GM19324 (cell line): ENCODE measurements around the gene NARF.
"Not testable (repeated sequence)": the region's sequence is repeated elsewhere in the genome, so short reads cannot be mapped to it uniquely, and the experiment has no call there.

Experiments
- ATAC-seq: cut with Tn5 transposase; IDR thresholded peaks from one replicate; pipeline ENCODE4 v1.9.1; 2021; ENCODE audit warnings: mild to moderate bottlenecking, moderate library complexity; ENCODE audit not compliant: unreplicated experiment, low FRiP score

The NARF gene

GRCh38 chr17:82495844-82496528 lies 37.4 kb downstream of the NARF start:
- no peak for ATAC-seq

GRCh38 chr17:82496529-82497434 lies 38.2 kb downstream of the NARF start:
- no peak for ATAC-seq

- ATAC-seq = no peak
Observed at GRCh38 chr17:82497483-82498405, 39.2 kb downstream of the NARF start.

- ATAC-seq = no peak
Observed at GRCh38 chr17:82502207-82502606, 43.7 kb downstream of the NARF start.

GRCh38 chr17:82503094-82503727 lies 44.7 kb downstream of the NARF start:
- no peak for ATAC-seq

- no peak for ATAC-seq
Observed at GRCh38 chr17:82503728-82504308, 45.3 kb downstream of the NARF start.

- ATAC-seq = no peak
Observed at GRCh38 chr17:82505296-82505695, 46.8 kb downstream of the NARF start.

- peak; percentile 85 for ATAC-seq
Observed at GRCh38 chr17:82506402-82506801, 47.9 kb downstream of the NARF start.

- ATAC-seq = no peak
Observed at GRCh38 chr17:82507631-82508175, 49.2 kb downstream of the NARF start.

GRCh38 chr17:82511642-82512041 lies 53.1 kb downstream of the NARF start:
- ATAC-seq = not testable (repeated sequence)

- not testable (repeated sequence) for ATAC-seq
Observed at GRCh38 chr17:82513864-82514263, 55.3 kb downstream of the NARF start.

GRCh38 chr17:82517230-82517865 lies 58.8 kb downstream of the NARF start:
- no peak for ATAC-seq

- peak; percentile 97 for ATAC-seq
Observed at GRCh38 chr17:82518826-82519810, 60.6 kb downstream of the NARF start, which contains the start of gene FOXK2. Gene FOXK2, plus strand, starts transcription at chr17:82519732. Its CDS starts 157 bp downstream, at chr17:82519889.

GRCh38 chr17:82519971-82520903 lies 61.7 kb downstream of the NARF start:
- ATAC-seq = peak; percentile 25

- ATAC-seq = no peak
Observed at GRCh38 chr17:82524540-82524939, 66.0 kb downstream of the NARF start.

GRCh38 chr17:82525712-82526111 lies 67.2 kb downstream of the NARF start:
- ATAC-seq = no peak

- ATAC-seq = no peak
Observed at GRCh38 chr17:82527898-82528297, 69.4 kb downstream of the NARF start.
